ENCODE measurements around the gene NMU.
A peak's percentile ranks its signal among the peaks of the same experiment; 100 is the strongest.
"Not testable (repeated sequence)": the region's sequence is repeated elsewhere in the genome, so short reads cannot be mapped to it uniquely, and the experiment has no call there.

NMU gene

GRCh38 chr4:55624063-55624462 lies 12.0 kb downstream of the NMU start:
- DNase-seq (ENCODE audit: low read depth) = not testable (repeated sequence)

GRCh38 chr4:55618546-55619143 lies 17.5 kb downstream of the NMU start:
- no peak for DNase-seq (ENCODE audit: low read depth)

- no peak for DNase-seq (ENCODE audit: low read depth)
Observed at GRCh38 chr4:55617587-55618197, 18.4 kb downstream of the NMU start.

- DNase-seq (ENCODE audit: low read depth) = no peak
Observed at GRCh38 chr4:55615008-55615407, 21.1 kb downstream of the NMU start.

- DNase-seq (ENCODE audit: low read depth) = no peak
Observed at GRCh38 chr4:55613621-55614020, 22.5 kb downstream of the NMU start.

- DNase-seq (ENCODE audit: low read depth) = no peak
Observed at GRCh38 chr4:55612341-55612740, 23.8 kb downstream of the NMU start.

GRCh38 chr4:55611358-55612059 lies 24.6 kb downstream of the NMU start:
- DNase-seq (ENCODE audit: low read depth) = no peak

GRCh38 chr4:55610381-55610780 lies 25.7 kb downstream of the NMU start:
- DNase-seq (ENCODE audit: low read depth) = no peak

- DNase-seq (ENCODE audit: low read depth) = peak; percentile 49
Observed at GRCh38 chr4:55609393-55609866, 26.7 kb downstream of the NMU start.

- no peak for DNase-seq (ENCODE audit: low read depth)
Observed at GRCh38 chr4:55608591-55608990, 27.5 kb downstream of the NMU start.

GRCh38 chr4:55604996-55605395 lies 31.1 kb downstream of the NMU start:
- no peak for DNase-seq (ENCODE audit: low read depth)

GRCh38 chr4:55600640-55601039 lies 35.5 kb downstream of the NMU start:
- DNase-seq (ENCODE audit: low read depth) = no peak

- no peak for DNase-seq (ENCODE audit: low read depth)
Observed at GRCh38 chr4:55598641-55599040, 37.5 kb downstream of the NMU start.

- DNase-seq (ENCODE audit: low read depth) = no peak
Observed at GRCh38 chr4:55592014-55592413, 44.1 kb downstream of the NMU start, which contains the start of gene PDCL2. Gene PDCL2, minus strand, starts transcription at chr4:55592245. Its CDS starts 136 bp downstream, at chr4:55592109.

- DNase-seq (ENCODE audit: low read depth) = no peak
Observed at GRCh38 chr4:55588160-55588559, 47.9 kb downstream of the NMU start.

- not testable (repeated sequence) for DNase-seq (ENCODE audit: low read depth)
Observed at GRCh38 chr4:55582773-55583172, 53.3 kb downstream of the NMU start.

- no peak for DNase-seq (ENCODE audit: low read depth)
Observed at GRCh38 chr4:55578341-55579010, 57.6 kb downstream of the NMU start.

- no peak for DNase-seq (ENCODE audit: low read depth)
Observed at GRCh38 chr4:55575513-55575912, 60.6 kb downstream of the NMU start.

GRCh38 chr4:55574252-55574651 lies 61.8 kb downstream of the NMU start:
- DNase-seq (ENCODE audit: low read depth) = no peak

- DNase-seq (ENCODE audit: low read depth) = no peak
Observed at GRCh38 chr4:55571806-55572205, 64.3 kb downstream of the NMU start.

GRCh38 chr4:55568905-55569504 lies 67.1 kb downstream of the NMU start:
- DNase-seq (ENCODE audit: low read depth) = no peak

GRCh38 chr4:55561889-55562288 lies 74.2 kb downstream of the NMU start:
- DNase-seq (ENCODE audit: low read depth) = no peak
